Panc1 (cell line): ENCODE results near the gene SNRNP70. TPM values are rescaled to one million over a fixed set of nuclear protein-coding genes. Genes with fewer than 3 reads are reported as not detected.
"Not testable (repeated sequence)": the region's sequence is repeated elsewhere in the genome, so short reads cannot be mapped to it uniquely, and the experiment has no call there.

Experiments
- ATAC-seq: fragments of 200-7000 bp; cut with Tn5 transposase; 2 replicates; pipeline ENCODE4 v1.9.1; 2020; ENCODE audit warnings: mild to moderate bottlenecking, moderate library complexity
- BruUV-seq: library from RNA; stranded (reverse); fragments of 400-500 nt; replicated peaks from 2 replicates; lab custom pipeline; 2021; lab: Mats Ljungman, UMichigan
- CTCF ChIA-PET: fragments of 300-600 bp; sonication (Branson Sonifier 250); formaldehyde crosslinking; loops from one replicate; lab custom pipeline; 2022; ENCODE audit warnings: antibody characterized with exemption; lab: Charles Lee
- POLR2A ChIA-PET: fragments of 300-600 bp; sonication (Branson Sonifier 250); formaldehyde crosslinking; loops from one replicate; lab custom pipeline; 2022; ENCODE audit warnings: antibody characterized with exemption; lab: Charles Lee
- DNase-seq: peaks from one replicate; pipeline ENCODE4 v3.0.0-alpha.2; 2010; ENCODE audit warnings: low read depth, low spot score
- H3K27ac ChIP-seq: 2 replicates; pipeline ENCODE4 v1.5.1; 2011; ENCODE audit warnings: mild to moderate bottlenecking, low read length, inconsistent platforms
- H3K27me3 ChIP-seq: fragments of 200-500 bp; sonication (Bioruptor generic); 2 replicates; pipeline ENCODE4 v1.6.0; 2014; ENCODE audit warnings: low read length, inconsistent platforms; ENCODE audit not compliant: control insufficient read depth, insufficient read depth
- H3K36me3 ChIP-seq: fragments of 200-500 bp; sonication (Bioruptor generic); 2 replicates; pipeline ENCODE4 v1.5.1; 2014; ENCODE audit warnings: inconsistent platforms, mild to moderate bottlenecking, low read length, moderate library complexity; ENCODE audit not compliant: control insufficient read depth, insufficient read depth
- H3K4me1 ChIP-seq: 2 replicates; pipeline ENCODE4 v1.5.1; 2011; ENCODE audit warnings: inconsistent platforms, mild to moderate bottlenecking, low read length, moderate library complexity; ENCODE audit not compliant: control insufficient read depth, insufficient read depth
- H3K4me3 ChIP-seq, 2 experiments: 2 replicates each; pipeline ENCODE4 v1.5.1; 2011 to 2012; ENCODE audit warnings: low read depth in 2 of 2, low read length in 2 of 2, mild to moderate bottlenecking in 2 of 2, inconsistent platforms in 1 of 2, moderate library complexity in 1 of 2
- H3K9me3 ChIP-seq: fragments of 200-500 bp; sonication (Bioruptor generic); 2 replicates; pipeline ENCODE4 v1.5.1; 2014; ENCODE audit warnings: low read depth, mild to moderate bottlenecking, inconsistent platforms, low read length, moderate library complexity; ENCODE audit not compliant: control insufficient read depth, insufficient read depth
- POLR2AphosphoS5 ChIP-seq: IDR thresholded peaks from 2 replicates; pipeline ENCODE4 v1.6.1; 2012; ENCODE audit warnings: mild to moderate bottlenecking, low read depth, low read length, moderate library complexity
- TCF7L2 ChIP-seq: IDR thresholded peaks from 2 replicates; pipeline ENCODE4 v1.6.1; 2011; ENCODE audit warnings: mild to moderate bottlenecking, low read depth, low read length, inconsistent platforms
- in situ Hi-C: cut with HindIII; loops from 2 replicates; pipeline ENCODE4 v1.10.0; 2016; ENCODE audit warnings: low sequenced_read_pairs, low pct_unique_long_range_greater_than_20kb
- intact Hi-C: fragments of 100-400 bp; cut with micrococcal nuclease; formaldehyde crosslinking; loops from one replicate; pipeline ENCODE4 v1.10.0; 2022; ENCODE audit not compliant: unreplicated experiment
- total RNA-seq: library from RNA; stranded (reverse); gene quantifications from one replicate; pipeline ENCODE4 v1.2.1, GENCODE V29; 2021; ENCODE audit not compliant: unreplicated experiment
- TF ChIP-seq, protein P1 (sequence below), 2 experiments: IDR thresholded peaks; 2 replicates each; pipeline ENCODE4 v1.6.1; 2011 to 2012; ENCODE audit warnings: low read depth in 2 of 2, control low read depth in 1 of 2, low read length in 1 of 2, mild to moderate bottlenecking in 1 of 2, moderate library complexity in 1 of 2; ENCODE audit not compliant: insufficient read depth in 1 of 2
- TF ChIP-seq, protein P2 (sequence below): fragments of 450-650 bp; IDR thresholded peaks from 2 replicates; pipeline ENCODE4 v1.5.1; 2017; ENCODE audit warnings: mild to moderate bottlenecking

Gene SNRNP70
- total RNA-seq, 1 experiment from 2014 or later = 180 TPM

DNA sequence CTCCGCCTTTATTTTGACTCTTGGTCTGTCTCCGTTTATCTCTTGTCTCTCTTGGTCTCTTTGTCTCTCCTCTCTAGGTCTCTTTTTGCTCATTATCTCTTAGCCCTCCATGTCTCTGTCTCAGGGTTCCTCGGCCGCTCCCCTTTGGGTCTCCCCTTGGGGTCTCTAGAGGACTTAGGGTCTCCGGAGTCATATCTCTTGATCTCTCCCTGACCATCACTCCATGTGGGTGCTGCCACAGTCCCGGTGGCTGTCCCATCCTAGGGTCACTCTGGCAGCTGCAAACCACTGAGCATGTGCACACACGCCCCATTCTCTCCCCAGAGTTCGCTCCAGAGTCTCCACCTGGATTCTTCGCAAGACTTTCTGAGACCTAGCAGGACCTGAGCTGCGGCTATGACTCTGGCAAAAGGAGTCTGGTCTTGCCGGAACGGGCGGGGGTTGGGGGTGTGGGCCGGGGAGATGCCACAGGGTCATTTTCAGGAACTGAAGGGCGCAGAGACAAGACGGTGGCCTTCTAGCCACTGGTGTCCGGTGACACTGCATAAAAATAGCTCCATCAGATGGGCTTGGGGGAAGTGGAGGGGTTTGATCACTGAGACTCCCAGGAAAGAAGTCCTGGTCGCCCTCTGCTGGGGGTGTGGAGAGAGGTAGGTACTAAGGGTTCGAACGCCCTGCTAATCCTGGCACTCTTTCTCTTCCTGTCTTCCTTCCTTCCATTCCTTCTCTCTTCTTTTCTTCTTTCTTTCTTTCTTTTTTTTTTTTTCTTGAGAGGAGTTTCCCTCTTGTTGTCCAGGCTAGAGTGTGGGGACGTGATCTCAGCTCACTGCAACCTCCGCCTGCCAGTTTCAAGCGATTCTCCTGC, 11.5 kb upstream of the SNRNP70 start:
- no peaks in the 10 kb centered on the region for H3K27me3 ChIP-seq
- intact Hi-C loops = no loop called here
- H3K4me1 ChIP-seq = no peaks in the 10 kb centered on the region
- BruUV-seq = no TSS peak
- H3K27ac ChIP-seq = no peak overlapping the region
- H3K9me3 ChIP-seq = no peaks in the 10 kb centered on the region
- no peaks in the 10 kb centered on the region for H3K36me3 ChIP-seq
- ChIA-PET POLR2A (no interaction called here), CTCF (interaction anchor here (0.6 to 0.7 kb wide), 2 partner anchors 73 to 140 kb away, joined by 3 read pairs; no protein-coding TSS in a partner anchor)
- peak; percentile 67 for ATAC-seq
- no peak for DNase-seq
- H3K4me3 ChIP-seq = 0 out of 4 replicates have a peak overlapping the region, but pooled peaks of 1 of the 2 experiments have one; percentile 16
- TF ChIP-seq TCF7L2 (no peak), POLR2AphosphoS5 (no peak)
- TF ChIP-seq, protein P1, sequence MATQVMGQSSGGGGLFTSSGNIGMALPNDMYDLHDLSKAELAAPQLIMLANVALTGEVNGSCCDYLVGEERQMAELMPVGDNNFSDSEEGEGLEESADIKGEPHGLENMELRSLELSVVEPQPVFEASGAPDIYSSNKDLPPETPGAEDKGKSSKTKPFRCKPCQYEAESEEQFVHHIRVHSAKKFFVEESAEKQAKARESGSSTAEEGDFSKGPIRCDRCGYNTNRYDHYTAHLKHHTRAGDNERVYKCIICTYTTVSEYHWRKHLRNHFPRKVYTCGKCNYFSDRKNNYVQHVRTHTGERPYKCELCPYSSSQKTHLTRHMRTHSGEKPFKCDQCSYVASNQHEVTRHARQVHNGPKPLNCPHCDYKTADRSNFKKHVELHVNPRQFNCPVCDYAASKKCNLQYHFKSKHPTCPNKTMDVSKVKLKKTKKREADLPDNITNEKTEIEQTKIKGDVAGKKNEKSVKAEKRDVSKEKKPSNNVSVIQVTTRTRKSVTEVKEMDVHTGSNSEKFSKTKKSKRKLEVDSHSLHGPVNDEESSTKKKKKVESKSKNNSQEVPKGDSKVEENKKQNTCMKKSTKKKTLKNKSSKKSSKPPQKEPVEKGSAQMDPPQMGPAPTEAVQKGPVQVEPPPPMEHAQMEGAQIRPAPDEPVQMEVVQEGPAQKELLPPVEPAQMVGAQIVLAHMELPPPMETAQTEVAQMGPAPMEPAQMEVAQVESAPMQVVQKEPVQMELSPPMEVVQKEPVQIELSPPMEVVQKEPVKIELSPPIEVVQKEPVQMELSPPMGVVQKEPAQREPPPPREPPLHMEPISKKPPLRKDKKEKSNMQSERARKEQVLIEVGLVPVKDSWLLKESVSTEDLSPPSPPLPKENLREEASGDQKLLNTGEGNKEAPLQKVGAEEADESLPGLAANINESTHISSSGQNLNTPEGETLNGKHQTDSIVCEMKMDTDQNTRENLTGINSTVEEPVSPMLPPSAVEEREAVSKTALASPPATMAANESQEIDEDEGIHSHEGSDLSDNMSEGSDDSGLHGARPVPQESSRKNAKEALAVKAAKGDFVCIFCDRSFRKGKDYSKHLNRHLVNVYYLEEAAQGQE (IDR thresholded peaks at IDR 0.05; ENCODE audit: insufficient read depth in 1 of 2, low read depth in 2 of 2, low read length in 1 of 2) = no peak
- TF ChIP-seq, protein P2, sequence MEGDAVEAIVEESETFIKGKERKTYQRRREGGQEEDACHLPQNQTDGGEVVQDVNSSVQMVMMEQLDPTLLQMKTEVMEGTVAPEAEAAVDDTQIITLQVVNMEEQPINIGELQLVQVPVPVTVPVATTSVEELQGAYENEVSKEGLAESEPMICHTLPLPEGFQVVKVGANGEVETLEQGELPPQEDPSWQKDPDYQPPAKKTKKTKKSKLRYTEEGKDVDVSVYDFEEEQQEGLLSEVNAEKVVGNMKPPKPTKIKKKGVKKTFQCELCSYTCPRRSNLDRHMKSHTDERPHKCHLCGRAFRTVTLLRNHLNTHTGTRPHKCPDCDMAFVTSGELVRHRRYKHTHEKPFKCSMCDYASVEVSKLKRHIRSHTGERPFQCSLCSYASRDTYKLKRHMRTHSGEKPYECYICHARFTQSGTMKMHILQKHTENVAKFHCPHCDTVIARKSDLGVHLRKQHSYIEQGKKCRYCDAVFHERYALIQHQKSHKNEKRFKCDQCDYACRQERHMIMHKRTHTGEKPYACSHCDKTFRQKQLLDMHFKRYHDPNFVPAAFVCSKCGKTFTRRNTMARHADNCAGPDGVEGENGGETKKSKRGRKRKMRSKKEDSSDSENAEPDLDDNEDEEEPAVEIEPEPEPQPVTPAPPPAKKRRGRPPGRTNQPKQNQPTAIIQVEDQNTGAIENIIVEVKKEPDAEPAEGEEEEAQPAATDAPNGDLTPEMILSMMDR = peak; percentile 54
- in situ Hi-C loops = no loop called here

DNA sequence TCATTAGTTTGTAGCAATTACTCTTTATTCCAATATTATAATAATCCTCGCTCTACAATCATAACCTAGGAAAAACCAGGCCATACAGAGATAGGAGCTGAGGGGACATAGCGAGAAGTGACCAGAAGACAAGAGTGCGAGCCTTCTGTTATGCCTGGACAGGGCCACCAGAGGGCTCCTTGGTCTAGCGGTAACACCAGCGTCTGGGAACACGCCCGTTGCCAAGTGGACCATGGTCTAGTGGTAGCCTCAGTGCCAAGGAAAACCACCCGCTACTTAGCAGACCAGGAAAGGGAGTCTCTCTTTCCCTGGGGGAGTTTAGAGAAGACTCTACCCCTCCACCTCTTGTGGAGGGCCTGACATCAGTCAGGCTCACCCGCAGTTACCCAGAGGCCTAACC, 10.4 kb upstream of the SNRNP70 start:
- H3K9me3 ChIP-seq, H3K4me3 ChIP-seq, DNase-seq, BruUV-seq, H3K4me1 ChIP-seq, POLR2A ChIA-PET, H3K27ac ChIP-seq, in situ Hi-C loops, H3K36me3 ChIP-seq, ATAC-seq, intact Hi-C loops, H3K27me3 ChIP-seq: not testable (repeated sequence)
- TF ChIP-seq, protein P2 = peak; percentile 82
- CTCF ChIA-PET = interaction anchor here (0.7 kb wide), 1 partner anchor 72 kb away, joined by 3 read pairs; no protein-coding TSS in a partner anchor
